GM10248 (cell line): ENCODE data around the gene HBA2.

Experiments used
- CTCF ChIA-PET: fragments of 300-600 bp; sonication (Branson Sonifier 250); formaldehyde crosslinking; extraction: SDS; loops from one replicate; lab custom pipeline; 2021; ENCODE audit warnings: antibody characterized with exemption; lab: Yijun Ruan, JAX
- POLR2A ChIA-PET: fragments of 350-650 bp; sonication (Branson Sonifier 250); formaldehyde crosslinking; extraction: SDS; loops from one replicate; lab custom pipeline; 2020; ENCODE audit warnings: antibody characterized with exemption; lab: Yijun Ruan, JAX
- DNase-seq: peaks from one replicate; pipeline ENCODE4 v3.0.0; 2012; ENCODE audit errors: extremely low spot score
- TF ChIP-seq, protein P1 (sequence below): IDR thresholded peaks from 2 replicates; pipeline ENCODE4 v1.5.1; 2012; ENCODE audit warnings: mild to moderate bottlenecking, low read depth; ENCODE audit errors: extremely low read depth, missing control alignments, control extremely low read depth

The HBA2 gene

DNA sequence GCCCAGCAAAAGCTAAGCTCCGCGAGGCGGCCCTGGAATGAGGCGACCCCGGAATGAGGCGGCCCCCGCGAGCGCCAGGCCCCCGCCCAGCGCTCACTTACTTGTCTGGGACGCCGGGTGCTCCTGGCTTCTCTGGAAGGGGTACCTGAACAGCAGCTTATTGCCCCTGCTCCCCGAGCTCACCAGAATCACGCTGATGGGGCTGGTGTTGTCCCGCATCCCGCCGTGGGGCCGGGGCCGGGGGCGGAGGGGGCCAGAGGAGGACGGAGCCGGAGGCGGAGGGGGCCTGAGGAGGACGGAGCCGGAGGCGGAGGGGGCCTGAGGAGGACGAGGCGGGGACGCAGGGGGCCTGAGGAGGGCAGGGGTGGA lies 34.6 kb upstream of the HBA2 start:
- peak; percentile 45 for DNase-seq
- CTCF ChIA-PET = interaction anchor here (1.0 kb wide), 1 partner anchor 31 kb away, joined by 3 read pairs; no protein-coding TSS in a partner anchor
- TF ChIP-seq, protein P1, sequence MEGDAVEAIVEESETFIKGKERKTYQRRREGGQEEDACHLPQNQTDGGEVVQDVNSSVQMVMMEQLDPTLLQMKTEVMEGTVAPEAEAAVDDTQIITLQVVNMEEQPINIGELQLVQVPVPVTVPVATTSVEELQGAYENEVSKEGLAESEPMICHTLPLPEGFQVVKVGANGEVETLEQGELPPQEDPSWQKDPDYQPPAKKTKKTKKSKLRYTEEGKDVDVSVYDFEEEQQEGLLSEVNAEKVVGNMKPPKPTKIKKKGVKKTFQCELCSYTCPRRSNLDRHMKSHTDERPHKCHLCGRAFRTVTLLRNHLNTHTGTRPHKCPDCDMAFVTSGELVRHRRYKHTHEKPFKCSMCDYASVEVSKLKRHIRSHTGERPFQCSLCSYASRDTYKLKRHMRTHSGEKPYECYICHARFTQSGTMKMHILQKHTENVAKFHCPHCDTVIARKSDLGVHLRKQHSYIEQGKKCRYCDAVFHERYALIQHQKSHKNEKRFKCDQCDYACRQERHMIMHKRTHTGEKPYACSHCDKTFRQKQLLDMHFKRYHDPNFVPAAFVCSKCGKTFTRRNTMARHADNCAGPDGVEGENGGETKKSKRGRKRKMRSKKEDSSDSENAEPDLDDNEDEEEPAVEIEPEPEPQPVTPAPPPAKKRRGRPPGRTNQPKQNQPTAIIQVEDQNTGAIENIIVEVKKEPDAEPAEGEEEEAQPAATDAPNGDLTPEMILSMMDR = no peak
- POLR2A ChIA-PET = no interaction called here

DNA sequence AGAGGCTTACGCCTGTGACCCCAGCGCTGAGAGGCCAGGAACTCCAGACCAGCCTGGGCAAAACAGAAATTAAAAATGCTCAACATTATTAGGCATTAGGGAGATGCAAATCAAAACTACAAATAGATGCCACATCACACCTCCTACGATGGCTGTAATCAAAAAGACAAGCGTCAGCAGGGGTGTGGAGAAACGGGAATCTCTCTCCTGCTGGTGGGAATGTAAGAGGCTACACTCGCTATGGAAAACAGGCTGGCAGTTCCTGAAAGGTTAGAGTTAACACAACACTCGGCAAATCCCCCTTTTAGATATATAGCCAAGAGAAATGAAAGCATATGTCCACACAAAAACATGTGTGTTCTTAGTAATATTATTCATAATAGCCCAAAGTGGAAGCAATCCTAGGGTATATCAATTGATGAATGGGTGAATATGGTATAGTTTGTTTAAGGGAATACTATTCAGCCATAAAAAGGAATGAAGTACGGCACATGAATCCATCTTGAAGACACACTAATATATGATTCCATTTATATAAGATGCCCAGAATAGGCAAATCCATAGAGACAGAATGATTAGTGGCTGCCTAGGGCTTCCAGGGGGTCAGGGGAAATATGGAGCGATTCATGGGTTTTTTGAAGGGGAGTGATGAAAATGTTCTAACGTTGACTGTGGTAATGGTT lies 32.4 kb upstream of the HBA2 start:
- POLR2A ChIA-PET = no interaction called here

DNA sequence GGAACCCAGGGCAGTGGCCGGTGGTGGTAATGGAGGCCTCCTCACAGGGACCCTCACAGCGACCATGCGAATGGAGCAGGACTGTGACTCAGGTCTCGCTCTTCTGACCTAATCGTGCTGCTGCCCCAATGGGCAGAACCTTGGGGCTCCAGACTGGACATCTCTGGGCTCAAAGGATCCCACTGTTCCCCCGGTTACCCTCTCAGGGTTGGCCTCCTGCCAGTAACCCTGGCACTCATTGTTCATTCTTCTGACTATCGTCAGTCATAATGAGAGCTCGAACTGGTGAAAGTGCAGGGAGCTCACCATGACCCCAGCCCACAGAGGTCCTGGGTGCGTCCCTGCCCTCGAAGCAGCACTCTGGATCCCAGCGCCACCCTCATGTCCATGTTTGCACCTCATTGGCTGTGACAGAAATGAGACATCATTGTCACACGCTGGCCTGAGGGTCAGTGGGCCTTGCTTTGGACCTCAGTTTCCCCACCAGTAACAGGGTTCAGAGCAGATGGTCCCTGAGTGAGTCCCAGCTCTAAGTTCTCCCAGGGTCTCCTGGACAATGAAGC lies 30.2 kb upstream of the HBA2 start:
- POLR2A ChIA-PET = no interaction called here
- no peak for DNase-seq
- CTCF ChIA-PET = no interaction called here
- TF ChIP-seq, protein P1 = no peak

More for the DNA sequence above, 32.4 kb upstream of the HBA2 start:
- CTCF ChIA-PET = interaction anchor here (0.7 to 1.9 kb wide), 2 partner anchors 34 to 43 kb away, joined by 4 to 5 read pairs; no protein-coding TSS in a partner anchor
- TF ChIP-seq, protein P1 = no peak
- no peak for DNase-seq

DNA sequence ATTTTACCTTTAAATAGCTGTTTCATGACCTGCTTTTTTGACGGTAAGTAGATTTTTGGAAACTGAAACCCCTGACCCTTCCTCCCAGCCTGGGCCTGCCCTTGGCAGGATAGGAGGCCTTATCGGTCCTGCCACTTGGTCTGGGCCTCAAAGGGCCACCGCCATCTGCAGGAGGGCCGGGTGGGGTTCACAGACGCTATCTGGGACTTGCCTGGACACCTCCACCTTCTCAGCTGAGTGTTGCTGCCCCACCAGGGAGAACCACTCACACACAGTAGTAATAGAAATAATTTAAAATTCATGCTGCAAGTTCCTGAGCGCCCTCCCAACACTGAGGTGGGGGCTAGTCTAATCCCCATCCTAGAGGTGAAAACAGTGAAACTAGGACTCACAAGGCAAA lies 29.6 kb upstream of the HBA2 start:
- TF ChIP-seq, protein P1 = no peak
- ChIA-PET POLR2A (no interaction called here), CTCF (no interaction called here)
- no peak for DNase-seq

DNA sequence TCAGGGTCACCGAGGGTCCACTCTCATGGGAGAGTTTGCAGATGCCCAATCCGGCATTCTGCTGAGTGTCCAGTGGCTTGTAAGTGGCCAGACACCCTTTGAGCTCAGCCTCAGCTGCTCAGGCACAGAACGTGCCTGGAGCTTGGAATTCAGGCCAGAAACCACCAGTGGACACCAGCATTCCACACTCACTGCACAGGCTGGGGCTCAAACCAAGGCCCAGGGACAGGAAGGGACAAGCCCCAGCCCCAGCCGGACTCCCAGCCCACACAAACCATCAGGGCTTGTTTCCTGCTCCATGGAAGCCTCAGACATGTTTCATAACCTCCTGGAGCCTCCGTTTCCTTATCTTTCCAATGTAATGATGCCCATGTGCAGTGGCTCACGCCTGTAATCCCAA lies 29.2 kb upstream of the HBA2 start:
- TF ChIP-seq, protein P1 = no peak
- POLR2A ChIA-PET = no interaction called here
- DNase-seq = no peak
- CTCF ChIA-PET = no interaction called here

DNA sequence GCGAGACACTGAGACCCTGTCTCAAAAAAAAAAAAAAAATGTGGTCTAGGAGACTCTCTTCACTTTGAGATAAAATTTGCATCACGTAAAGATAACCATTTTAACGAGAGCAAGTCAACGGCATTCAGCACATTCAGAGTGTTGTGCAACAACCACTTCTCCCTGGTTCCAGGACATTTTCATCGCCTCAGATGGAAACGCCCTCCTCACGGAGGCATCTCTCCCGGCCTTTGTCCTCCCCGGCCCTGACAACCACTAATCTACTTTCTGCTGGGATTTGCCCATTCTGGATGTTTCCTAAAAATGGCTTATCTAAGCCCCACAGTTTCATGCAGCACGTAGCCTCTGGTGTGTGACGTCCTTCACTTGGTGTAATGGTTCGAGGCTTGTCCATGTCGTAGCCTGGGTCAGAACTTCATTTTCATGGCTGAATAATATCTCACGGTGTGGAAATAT lies 27.9 kb upstream of the HBA2 start:
- DNase-seq = no peak
- TF ChIP-seq, protein P1 = no peak
- ChIA-PET CTCF (no interaction called here), POLR2A (no interaction called here)

DNA sequence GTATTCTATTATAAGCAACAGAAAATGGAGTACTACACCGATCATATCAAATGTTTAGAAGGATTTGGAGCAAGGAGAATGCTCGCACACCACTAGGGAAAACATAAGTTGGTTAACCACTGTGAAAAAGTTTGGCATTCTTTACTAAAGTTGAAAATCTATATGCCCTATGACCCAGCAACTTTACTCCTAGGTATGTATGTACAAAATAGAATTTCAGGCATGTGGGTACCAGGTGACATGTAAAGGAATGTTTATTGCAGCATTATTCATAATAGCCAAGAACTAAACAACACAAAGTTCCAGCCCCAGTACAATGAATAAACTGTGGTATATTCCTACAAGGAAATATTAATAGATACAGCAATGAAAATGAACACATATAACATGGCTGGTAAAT lies 26.0 kb upstream of the HBA2 start:
- ChIA-PET CTCF (no interaction called here), POLR2A (no interaction called here)
- DNase-seq = no peak
- TF ChIP-seq, protein P1 = no peak
